ENCODE measurements around the gene RUBCNL. TPM values are rescaled to one million over a fixed set of nuclear protein-coding genes. Genes with fewer than 3 reads are reported as not detected.

Gene RUBCNL
- total RNA-seq, 3 donors from 2014 or later, result 13.5 to 35.2 (median 32.6) TPM

DNA sequence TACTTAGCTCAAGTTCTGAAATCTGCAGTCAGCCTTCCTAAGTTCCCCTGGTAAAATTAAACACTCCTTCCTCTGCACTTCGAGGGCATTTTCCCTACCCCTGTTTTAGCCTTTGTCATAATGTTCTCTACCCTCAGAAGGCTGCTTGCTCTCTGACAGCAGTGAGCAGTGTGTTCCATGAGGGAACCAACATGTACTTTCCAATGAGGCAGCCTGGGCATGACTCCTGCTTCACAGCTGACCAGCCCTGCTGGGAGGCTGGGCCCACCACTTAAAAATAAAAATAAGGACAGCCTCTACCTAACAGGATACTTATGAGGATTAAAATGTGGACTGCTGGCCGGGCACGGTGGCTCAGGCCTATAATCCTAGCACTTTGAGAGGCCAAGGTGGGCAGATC lies 26.4 kb downstream of the RUBCNL start:
- ATAC-seq (no peak), DNase-seq (no peak)
- intact Hi-C loops (cut with DNase I, micrococcal nuclease), result no loop called here

DNA sequence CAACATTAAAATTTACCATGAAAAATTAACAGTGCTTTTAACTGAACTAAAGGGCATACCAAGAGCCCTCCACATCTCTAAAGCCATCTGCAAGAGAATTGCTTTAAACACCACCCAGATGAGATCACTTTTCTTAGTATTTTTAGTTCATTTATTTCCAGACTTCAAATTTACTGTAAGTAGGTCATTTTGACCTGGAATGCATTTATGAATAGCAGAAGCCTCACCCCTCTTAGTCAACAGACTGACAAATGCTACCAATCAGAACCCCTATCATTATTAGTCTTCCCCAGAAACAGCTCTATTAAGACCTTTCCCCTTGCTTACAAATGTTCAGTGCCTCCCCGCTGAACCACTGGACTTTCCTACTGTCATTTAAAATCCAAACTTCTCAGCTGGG lies 27.3 kb downstream of the RUBCNL start:
- TF ChIP-seq, protein P1, sequence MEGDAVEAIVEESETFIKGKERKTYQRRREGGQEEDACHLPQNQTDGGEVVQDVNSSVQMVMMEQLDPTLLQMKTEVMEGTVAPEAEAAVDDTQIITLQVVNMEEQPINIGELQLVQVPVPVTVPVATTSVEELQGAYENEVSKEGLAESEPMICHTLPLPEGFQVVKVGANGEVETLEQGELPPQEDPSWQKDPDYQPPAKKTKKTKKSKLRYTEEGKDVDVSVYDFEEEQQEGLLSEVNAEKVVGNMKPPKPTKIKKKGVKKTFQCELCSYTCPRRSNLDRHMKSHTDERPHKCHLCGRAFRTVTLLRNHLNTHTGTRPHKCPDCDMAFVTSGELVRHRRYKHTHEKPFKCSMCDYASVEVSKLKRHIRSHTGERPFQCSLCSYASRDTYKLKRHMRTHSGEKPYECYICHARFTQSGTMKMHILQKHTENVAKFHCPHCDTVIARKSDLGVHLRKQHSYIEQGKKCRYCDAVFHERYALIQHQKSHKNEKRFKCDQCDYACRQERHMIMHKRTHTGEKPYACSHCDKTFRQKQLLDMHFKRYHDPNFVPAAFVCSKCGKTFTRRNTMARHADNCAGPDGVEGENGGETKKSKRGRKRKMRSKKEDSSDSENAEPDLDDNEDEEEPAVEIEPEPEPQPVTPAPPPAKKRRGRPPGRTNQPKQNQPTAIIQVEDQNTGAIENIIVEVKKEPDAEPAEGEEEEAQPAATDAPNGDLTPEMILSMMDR (IDR thresholded peaks at IDR 0.05), result no peak
- no peaks in the 10 kb centered on the region for H3K4me1 ChIP-seq (ENCODE audit: low read depth)
- no peaks in the 10 kb centered on the region for H3K36me3 ChIP-seq (ENCODE audit: low read depth)
- intact Hi-C loops (cut with DNase I, micrococcal nuclease), result no loop called here
- ATAC-seq, result no peak
- no peak overlapping the region for H3K4me3 ChIP-seq
- no peak for DNase-seq
- H3K9me3 ChIP-seq, result no peaks in the 10 kb centered on the region

More for the DNA sequence above, 26.4 kb downstream of the RUBCNL start:
- TF ChIP-seq, protein P1 (IDR thresholded peaks at IDR 0.05), result no peak
- no peak overlapping the region for H3K4me3 ChIP-seq
- H3K36me3 ChIP-seq (ENCODE audit: low read depth), result no peaks in the 10 kb centered on the region
- H3K4me1 ChIP-seq (ENCODE audit: low read depth), result no peaks in the 10 kb centered on the region
- H3K9me3 ChIP-seq, result no peaks in the 10 kb centered on the region

DNA sequence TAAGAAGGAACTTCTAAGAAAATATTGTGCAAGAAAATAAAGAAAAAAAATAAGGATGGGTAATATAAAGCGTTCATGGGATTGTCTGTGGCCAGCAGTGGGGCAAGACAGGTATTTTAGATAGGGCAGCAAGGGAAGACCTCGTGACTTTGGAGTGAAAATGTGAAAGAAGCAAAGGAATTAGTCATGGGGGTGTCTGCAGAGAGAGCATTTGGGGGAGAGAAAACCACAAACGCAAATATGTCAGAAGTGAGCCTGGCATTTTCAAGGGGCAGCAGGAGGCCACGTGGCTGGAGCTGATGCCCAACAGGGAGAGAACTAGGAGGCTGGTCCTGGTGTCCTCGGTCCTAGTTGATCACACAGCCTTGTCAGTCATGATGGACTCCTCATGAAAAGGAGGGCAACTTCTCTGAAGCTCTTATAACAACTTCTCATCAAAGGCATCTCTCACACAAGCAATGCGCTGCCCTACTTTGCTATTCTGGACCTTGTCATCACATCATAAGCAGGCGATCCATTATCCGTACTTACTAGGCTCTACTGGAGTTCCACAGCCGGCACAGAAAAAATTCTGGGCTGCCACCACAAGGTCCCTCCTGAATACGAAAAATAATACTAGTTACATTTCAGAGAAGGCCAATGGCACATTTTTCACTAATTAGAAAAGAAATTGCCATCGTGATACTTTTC lies 31.0 kb downstream of the RUBCNL start:
- Histone ChIP-seq H3K4me3 (no peak overlapping the region), H3K4me1 (ENCODE audit: low read depth) (no peaks in the 10 kb centered on the region), H3K36me3 (ENCODE audit: low read depth) (no peaks in the 10 kb centered on the region), H3K9me3 (no peaks in the 10 kb centered on the region)
- ATAC-seq (no peak), DNase-seq (no peak)
- intact Hi-C loops (cut with DNase I, micrococcal nuclease), result no loop called here
- TF ChIP-seq, protein P1 (IDR thresholded peaks at IDR 0.05), result no peak

DNA sequence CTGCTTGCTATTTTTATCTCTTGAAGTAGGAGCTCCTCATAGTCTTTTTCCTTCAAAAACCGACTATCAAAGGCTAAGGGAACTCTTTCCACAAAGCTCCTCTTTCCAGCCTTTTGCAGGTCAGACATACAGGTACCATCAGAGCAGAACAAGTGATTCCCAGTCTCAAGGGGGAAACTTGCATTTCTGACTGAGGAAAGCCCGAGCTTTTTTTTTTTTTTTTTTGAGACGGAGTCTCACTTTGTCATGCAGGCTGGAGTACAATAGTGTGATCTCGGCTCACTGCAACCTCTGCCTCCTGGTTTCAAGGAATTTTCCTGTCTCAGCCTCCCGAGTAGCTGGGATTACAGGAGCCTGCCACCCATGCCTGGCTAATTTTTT lies 32.0 kb downstream of the RUBCNL start:
- ATAC-seq, result no peak
- TF ChIP-seq, protein P1 (IDR thresholded peaks at IDR 0.05), result no peak
- Histone ChIP-seq H3K4me3 (no peak overlapping the region), H3K9me3 (no peaks in the 10 kb centered on the region), H3K36me3 (ENCODE audit: low read depth) (no peaks in the 10 kb centered on the region), H3K4me1 (ENCODE audit: low read depth) (no peaks in the 10 kb centered on the region)
- no peak for DNase-seq
- intact Hi-C loops (cut with DNase I, micrococcal nuclease), result no loop called here

DNA sequence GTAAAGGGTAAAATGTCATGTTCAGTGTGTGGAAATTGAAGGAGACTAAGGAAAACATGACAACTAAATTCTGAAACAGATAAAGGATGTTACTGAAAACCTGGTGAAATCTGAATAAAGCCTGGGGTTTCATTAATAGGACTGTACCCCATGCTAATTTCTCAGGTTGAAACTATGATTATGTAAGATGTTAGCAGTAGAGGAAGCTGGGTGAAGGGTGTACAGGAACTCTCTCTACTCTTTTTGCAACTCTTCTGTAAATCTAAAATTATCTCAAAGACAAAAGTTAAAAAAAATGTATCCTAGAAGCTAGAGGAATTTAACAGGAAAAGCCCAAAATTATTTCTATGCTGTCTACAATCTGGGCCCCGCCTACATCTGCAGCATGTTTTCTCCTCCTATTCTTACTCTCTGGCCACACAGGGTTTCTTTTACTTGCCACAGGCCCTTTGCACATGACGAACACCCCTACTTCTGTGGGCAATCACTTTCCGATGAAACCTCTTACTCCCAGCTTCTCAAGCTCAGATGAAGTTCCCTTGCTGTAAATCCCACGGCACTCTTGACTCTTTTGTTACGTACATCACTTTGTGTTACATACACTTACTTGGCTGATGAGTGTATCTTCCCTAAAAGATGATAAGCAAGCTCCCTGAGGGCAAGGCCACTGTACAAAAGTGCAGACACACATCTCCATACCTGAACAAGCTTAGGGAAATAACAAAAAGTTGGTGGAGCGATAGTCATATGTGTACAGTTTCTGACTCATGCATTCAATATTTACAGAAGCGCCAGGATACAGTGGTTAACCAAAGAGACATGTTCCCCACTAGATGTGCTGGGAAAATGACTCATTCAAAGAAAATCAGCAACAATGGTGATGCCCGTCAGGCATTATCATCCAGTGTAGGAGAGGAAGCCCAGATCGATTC lies 32.6 kb downstream of the RUBCNL start:
- ATAC-seq (peak; percentile 66), DNase-seq (no peak)
- Histone ChIP-seq H3K4me1 (ENCODE audit: low read depth) (no peaks in the 10 kb centered on the region), H3K36me3 (ENCODE audit: low read depth) (no peaks in the 10 kb centered on the region), H3K9me3 (no peaks in the 10 kb centered on the region), H3K4me3 (no peak overlapping the region)
- intact Hi-C loops (cut with DNase I, micrococcal nuclease), result no loop called here
- TF ChIP-seq, protein P1 (IDR thresholded peaks at IDR 0.05), result no peak

All from mucosa of descending colon (tissue), 3 donors.